GM13976 (cell line): ENCODE data around the gene APMAP.

Experiments used
- DNase-seq: peaks from one replicate; pipeline ENCODE4 v3.0.0; 2012; ENCODE audit warnings: low spot score
- CTCF ChIP-seq: IDR thresholded peaks from 2 replicates; pipeline ENCODE4 v1.5.1; 2012; ENCODE audit warnings: borderline replicate concordance, mild to moderate bottlenecking; ENCODE audit not compliant: insufficient read depth; ENCODE audit errors: extremely low read depth, missing control alignments, control extremely low read depth
- in situ Hi-C: fragments of 300-500 bp; cut with MboI; formaldehyde crosslinking; loops from one replicate; pipeline ENCODE4 v1.12.0; 2022; ENCODE audit warnings: low sequenced_read_pairs, mixed read lengths, inconsistent platforms; ENCODE audit not compliant: unreplicated experiment

The APMAP gene

GRCh38 chr20:25019381-25020155, 27.0 kb upstream of the APMAP start:
- no peak for DNase-seq
- in situ Hi-C loops = no loop called here
- TF ChIP-seq CTCF = no peak

GRCh38 chr20:25018841-25019240, 26.3 kb upstream of the APMAP start:
- DNase-seq = no peak
- in situ Hi-C loops = no loop called here
- TF ChIP-seq CTCF = no peak

GRCh38 chr20:25018425-25018824, 25.9 kb upstream of the APMAP start:
- no peak for TF ChIP-seq CTCF
- DNase-seq = no peak
- in situ Hi-C loops = no loop called here

GRCh38 chr20:25017257-25017803, 24.8 kb upstream of the APMAP start:
- no peak for DNase-seq
- in situ Hi-C loops = no loop called here
- no peak for TF ChIP-seq CTCF

- DNase-seq = no peak
- TF ChIP-seq CTCF = no peak
- in situ Hi-C loops = no loop called here
These were observed 23.9 kb upstream of the APMAP start for GRCh38 chr20:25016471-25016870.

GRCh38 chr20:25015986-25016385, 23.4 kb upstream of the APMAP start:
- no peak for DNase-seq
- no peak for TF ChIP-seq CTCF
- in situ Hi-C loops = no loop called here
